IMR-90 (cell line): ENCODE results near the gene DCUN1D2. TPM values are rescaled to one million over a fixed set of nuclear protein-coding genes. Genes with fewer than 3 reads are reported as not detected.

Source experiments
- ATAC-seq: fragments of 200-7000 bp; cut with Tn5 transposase; 2 replicates; pipeline ENCODE4 v1.9.1; 2020; ENCODE audit warnings: low read depth, mild to moderate bottlenecking, moderate library complexity
- BruUV-seq: library from RNA; stranded (reverse); fragments of 400-500 nt; replicated peaks from 2 replicates; lab custom pipeline; 2021; lab: Mats Ljungman, UMichigan
- CTCF ChIA-PET: fragments of 300-600 bp; formaldehyde crosslinking; extraction: SDS; loops from one replicate; lab custom pipeline; 2021; ENCODE audit warnings: antibody characterized with exemption; lab: Yijun Ruan, JAX
- POLR2A ChIA-PET: fragments of 300-600 bp; sonication (Branson Sonifier 250); formaldehyde crosslinking; loops from one replicate; lab custom pipeline; 2022; ENCODE audit warnings: antibody characterized with exemption; ENCODE audit not compliant: unreplicated experiment; lab: Charles Lee
- DNase-seq: peaks from one replicate; pipeline ENCODE4 v3.0.0; 2013
- H2AFZ ChIP-seq: replicated peaks from 2 replicates; pipeline ENCODE3; 2013; ENCODE audit warnings: low read length, mild to moderate bottlenecking; ENCODE audit not compliant: poor library complexity
- H2AK5ac ChIP-seq: 2 replicates; pipeline ENCODE4 v1.6.1; 2013; ENCODE audit warnings: low read depth, low read length, inconsistent platforms
- H2AK9ac ChIP-seq: replicated peaks from 2 replicates; pipeline ENCODE3; 2013; ENCODE audit warnings: mild to moderate bottlenecking, low read depth, low read length, moderate library complexity; ENCODE audit not compliant: poor library complexity
- H2BK120ac ChIP-seq: 2 replicates; pipeline ENCODE4 v1.6.1; 2013; ENCODE audit warnings: low read depth, low read length, inconsistent platforms
- H2BK15ac ChIP-seq: 3 replicates; pipeline ENCODE4 v1.6.1; 2013; ENCODE audit warnings: low read depth, low read length, inconsistent platforms
- H2BK20ac ChIP-seq: 2 replicates; pipeline ENCODE4 v1.6.1; 2013; ENCODE audit warnings: low read depth, mild to moderate bottlenecking, inconsistent platforms, low read length, moderate library complexity
- H2BK5ac ChIP-seq: 2 replicates; pipeline ENCODE4 v1.6.1; 2013; ENCODE audit warnings: mild to moderate bottlenecking, low read depth, low read length, inconsistent platforms; ENCODE audit not compliant: poor library complexity, severe bottlenecking
- H3K14ac ChIP-seq: replicated peaks from 2 replicates; pipeline ENCODE4 v1.6.1; 2013; ENCODE audit warnings: low read depth, low read length, inconsistent platforms
- H3K18ac ChIP-seq: 2 replicates; pipeline ENCODE4 v1.6.1; 2013; ENCODE audit warnings: low read depth, low read length, control low read depth
- H3K23ac ChIP-seq: 2 replicates; pipeline ENCODE4 v1.6.1; 2013; ENCODE audit warnings: low read depth, low read length, inconsistent platforms
- H3K27ac ChIP-seq: 2 replicates; pipeline ENCODE4 v1.5.1; 2013; ENCODE audit warnings: mild to moderate bottlenecking, control low read depth, low read length; ENCODE audit not compliant: insufficient read depth
- H3K27me3 ChIP-seq: 2 replicates; pipeline ENCODE4 v1.6.1; 2013; ENCODE audit warnings: low read length; ENCODE audit not compliant: control insufficient read depth, insufficient read depth
- H3K36me3 ChIP-seq: 2 replicates; pipeline ENCODE4 v1.6.1; 2013; ENCODE audit warnings: low read length, mixed read lengths; ENCODE audit not compliant: control insufficient read depth, insufficient read depth
- H3K4ac ChIP-seq: 2 replicates; pipeline ENCODE4 v1.6.1; 2013; ENCODE audit warnings: low read depth, low read length, inconsistent platforms
- H3K4me1 ChIP-seq: 2 replicates; pipeline ENCODE4 v1.6.1; 2013; ENCODE audit warnings: low read length, mixed read lengths; ENCODE audit not compliant: control insufficient read depth, insufficient read depth
- H3K4me2 ChIP-seq: 2 replicates; pipeline ENCODE4 v1.6.1; 2013; ENCODE audit warnings: low read depth, mild to moderate bottlenecking, control low read depth, low read length, moderate library complexity
- H3K4me3 ChIP-seq: 2 replicates; pipeline ENCODE4 v1.5.1; 2013; ENCODE audit warnings: low read depth, mild to moderate bottlenecking, control low read depth, low read length, moderate library complexity; ENCODE audit not compliant: insufficient read depth
- H3K56ac ChIP-seq: 2 replicates; pipeline ENCODE4 v1.6.1; 2013; ENCODE audit warnings: low read length, inconsistent platforms; ENCODE audit not compliant: insufficient read depth; ENCODE audit errors: extremely low read depth
- H3K79me1 ChIP-seq, 2 experiments: 2 replicates each; pipeline ENCODE4 v1.6.1; 2013; ENCODE audit warnings: low read length in 2 of 2, inconsistent platforms in 1 of 2, low read depth in 1 of 2
- H3K9ac ChIP-seq: 2 replicates; pipeline ENCODE4 v1.6.1; 2013; ENCODE audit warnings: low read depth, low read length, control low read depth
- H3K9me1 ChIP-seq: 2 replicates; pipeline ENCODE4 v1.6.1; 2013; ENCODE audit warnings: low read length, inconsistent platforms; ENCODE audit not compliant: insufficient read depth
- H3K9me3 ChIP-seq: 2 replicates; pipeline ENCODE4 v1.6.1; 2013; ENCODE audit warnings: low read length; ENCODE audit not compliant: control insufficient read depth, insufficient read depth
- H4K20me1 ChIP-seq: 2 replicates; pipeline ENCODE4 v1.6.1; 2013; ENCODE audit warnings: low read length, inconsistent platforms; ENCODE audit not compliant: insufficient read depth
- H4K5ac ChIP-seq: 2 replicates; pipeline ENCODE4 v1.6.1; 2013; ENCODE audit warnings: mild to moderate bottlenecking, low read depth, low read length, control low read depth
- H4K8ac ChIP-seq, 2 experiments: 2 replicates each; pipeline ENCODE4 v1.6.1; 2013; ENCODE audit warnings: low read depth in 2 of 2, low read length in 2 of 2, control low read depth in 1 of 2, inconsistent platforms in 1 of 2
- H4K91ac ChIP-seq: 2 replicates; pipeline ENCODE4 v1.6.1; 2013; ENCODE audit warnings: low read depth, low read length, inconsistent platforms; ENCODE audit not compliant: insufficient read depth
- CEBPB ChIP-seq: IDR thresholded peaks from 2 replicates; pipeline ENCODE4 v1.6.1; 2012; ENCODE audit warnings: low read depth, low read length, improper control_type of control experiment
- WGBS, 2 experiments: methylation state at CpG; one replicate each; pipeline versions ENCODE4 v1.1.5 to v1.1.7; 2013; ENCODE audit warnings: missing lambda C conversion rate in 2 of 2; ENCODE audit not compliant: insufficient read length in 1 of 2; ENCODE audit errors: extremely low coverage in 2 of 2; 5-methylcytosine and 5-hydroxymethylcytosine counted together
- dilution Hi-C: fragments of 300-500 bp; cut with HindIII; formaldehyde crosslinking; loops from one replicate; pipeline ENCODE4 v1.14.3; 2018; ENCODE audit warnings: low sequenced_read_pairs; ENCODE audit not compliant: unreplicated experiment
- in situ Hi-C: fragments of 300-500 bp; cut with MboI; formaldehyde crosslinking; loops from 3 replicates; pipeline ENCODE4 v1.14.3; 2019; ENCODE audit warnings: low sequenced_read_pairs, inconsistent platforms, mixed read lengths
- intact Hi-C: fragments of 100-400 bp; cut with micrococcal nuclease; formaldehyde crosslinking; loops from 2 replicates; pipeline ENCODE4 v1.10.0; 2022
- polyA plus RNA-seq, 3 experiments: library from polyadenylated mRNA; depleted of rRNA; stranded (reverse); fragments of >200 nt; gene quantifications; 2 replicates each; pipeline ENCODE4 v1.2.3, GENCODE V29; 2012; ENCODE audit warnings: low replicate concordance in 1 of 3
- total RNA-seq: library from RNA; depleted of rRNA; stranded (reverse); fragments of >200 nt; gene quantifications from 2 replicates; pipeline ENCODE4 v1.2.3, GENCODE V29; 2012
- TF ChIP-seq, protein P1 (sequence below): fragments of 150-350 bp; IDR thresholded peaks from 2 replicates; pipeline ENCODE4 v1.6.1; 2016; ENCODE audit warnings: low read depth, mild to moderate bottlenecking, low read length, moderate library complexity, borderline replicate concordance

The DCUN1D2 gene
- total and polyA plus RNA-seq, 2 of the 4 experiments (the other 2 are of a cell fraction), result 8.1 to 11.5 TPM

DNA sequence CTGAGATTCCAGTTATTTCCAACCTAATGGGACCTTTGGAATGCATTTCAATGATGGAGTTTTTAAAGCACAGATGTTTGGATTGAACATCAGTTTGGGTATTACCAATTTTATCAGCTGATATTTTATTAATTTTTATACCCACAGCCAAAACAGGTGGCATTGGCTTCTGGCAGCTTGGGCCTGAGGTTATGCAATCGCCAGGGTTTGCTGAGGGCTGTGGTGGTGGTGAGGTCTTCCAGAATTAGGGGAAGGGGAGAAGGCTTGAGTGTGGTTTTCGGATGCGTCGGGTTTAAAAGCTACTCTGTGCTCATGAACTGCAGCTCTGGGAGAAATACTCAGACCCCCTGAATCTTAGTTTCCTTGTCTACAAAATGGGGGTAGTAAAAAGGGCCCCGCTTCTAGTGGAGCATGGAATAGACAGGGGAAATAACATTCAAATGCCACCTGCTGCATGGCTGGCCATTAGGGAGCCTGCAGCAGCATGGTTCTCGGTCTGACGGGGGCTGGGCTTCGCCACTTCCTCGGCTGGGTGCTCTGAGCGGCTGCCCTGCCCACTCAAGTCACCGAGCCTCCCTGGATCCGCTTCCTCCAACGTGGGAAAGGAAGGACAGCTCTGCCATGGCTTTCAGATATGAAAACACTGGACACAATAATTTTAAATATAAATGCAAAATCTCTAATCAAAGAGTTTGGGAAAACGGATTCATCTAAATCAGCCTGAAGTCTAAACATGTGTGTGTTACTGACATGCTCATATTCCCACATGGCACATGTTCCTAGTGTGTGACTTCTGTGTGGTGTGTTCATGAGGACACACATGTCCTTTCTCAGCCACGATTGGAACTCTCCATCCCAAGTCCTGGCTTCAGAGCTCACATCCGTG lies 72.4 kb downstream of the DCUN1D2 start:
- H3K18ac ChIP-seq, result no peak overlapping the region
- H3K4me3 ChIP-seq, result no peak overlapping the region
- H2AK5ac ChIP-seq, result peak overlapping the region; percentile 72; the same call in 1 of the 2 replicates
- H3K9ac ChIP-seq, result no peak overlapping the region
- intact Hi-C loops, result no loop called here
- no peak overlapping the region for H4K5ac ChIP-seq
- POLR2A ChIA-PET, result no interaction called here
- no peak overlapping the region; the same call in 1 of the 2 replicates for H4K91ac ChIP-seq
- H3K79me1 ChIP-seq, result no peaks in the 10 kb centered on the region
- peak; percentile 41; the same call in 1 of the 2 replicates for TF ChIP-seq CEBPB
- TF ChIP-seq, protein P1, sequence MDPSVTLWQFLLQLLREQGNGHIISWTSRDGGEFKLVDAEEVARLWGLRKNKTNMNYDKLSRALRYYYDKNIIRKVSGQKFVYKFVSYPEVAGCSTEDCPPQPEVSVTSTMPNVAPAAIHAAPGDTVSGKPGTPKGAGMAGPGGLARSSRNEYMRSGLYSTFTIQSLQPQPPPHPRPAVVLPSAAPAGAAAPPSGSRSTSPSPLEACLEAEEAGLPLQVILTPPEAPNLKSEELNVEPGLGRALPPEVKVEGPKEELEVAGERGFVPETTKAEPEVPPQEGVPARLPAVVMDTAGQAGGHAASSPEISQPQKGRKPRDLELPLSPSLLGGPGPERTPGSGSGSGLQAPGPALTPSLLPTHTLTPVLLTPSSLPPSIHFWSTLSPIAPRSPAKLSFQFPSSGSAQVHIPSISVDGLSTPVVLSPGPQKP, result no peak
- no peak overlapping the region for H3K14ac ChIP-seq
- WGBS, 2 experiments, result 67% methylated on average over 7 of the region's 16 CpGs; no CpG with 5 or more reads in 1 of the 2 experiments
- BruUV-seq, result no TSS peak
- H4K8ac ChIP-seq, result no peak overlapping the region
- H3K36me3 ChIP-seq, result no peaks in the 10 kb centered on the region
- H3K27me3 ChIP-seq, result peaks cover 3% of the 10 kb centered on the region; the same call in 1 of the 2 replicates
- DNase-seq (no peak), ATAC-seq (no peak)
- H2AK9ac ChIP-seq, result no peak overlapping the region
- H3K56ac ChIP-seq, result no peak overlapping the region
- dilution Hi-C loops, result no loop called here
- peaks cover 11% of the 10 kb centered on the region for H3K4me1 ChIP-seq
- CTCF ChIA-PET, result no interaction called here
- in situ Hi-C loops, result no loop called here
- no peak overlapping the region for H3K4me2 ChIP-seq
- H3K4ac ChIP-seq, result no peak overlapping the region
- H3K9me1 ChIP-seq, result no peaks in the 10 kb centered on the region
- H2BK15ac ChIP-seq, result no peak overlapping the region
- no peak overlapping the region for H2BK20ac ChIP-seq
- H3K9me3 ChIP-seq, result no peaks in the 10 kb centered on the region
- no peaks in the 10 kb centered on the region for H4K20me1 ChIP-seq
- H2BK5ac ChIP-seq, result no peak overlapping the region
- no peak overlapping the region for H3K27ac ChIP-seq
- H2BK120ac ChIP-seq, result no peak overlapping the region
- H2AFZ ChIP-seq, result no peak overlapping the region
- H3K23ac ChIP-seq, result no peak overlapping the region
